Calu3 (cell line): Measurements from ENCODE around the gene PPP6R1. TPM values are rescaled to one million over a fixed set of nuclear protein-coding genes. Genes with fewer than 3 reads are reported as not detected.
A peak's percentile ranks its signal among the peaks of the same experiment; 100 is the strongest.

ENCODE experiments used
- BruUV-seq: library from RNA; stranded (reverse); fragments of 400-500 nt; replicated peaks from 2 replicates; lab custom pipeline; 2021; lab: Mats Ljungman, UMichigan
- CTCF ChIA-PET: fragments of 300-600 bp; sonication (Branson Sonifier 250); formaldehyde crosslinking; loops from one replicate; lab custom pipeline; 2022; ENCODE audit warnings: antibody characterized with exemption; lab: Charles Lee
- DNase-seq: peaks from one replicate; pipeline ENCODE4 v3.0.0; 2022
- H3K27ac Mint-ChIP-seq: one replicate; pipeline ENCODE4 v1.8.0; 2022; ENCODE audit warnings: mixed read lengths; ENCODE audit not compliant: unreplicated experiment
- H3K27me3 Mint-ChIP-seq: one replicate; pipeline ENCODE4 v1.8.0; 2022; ENCODE audit warnings: mixed read lengths; ENCODE audit not compliant: unreplicated experiment
- H3K36me3 Mint-ChIP-seq: one replicate; pipeline ENCODE4 v1.8.0; 2022; ENCODE audit warnings: mild to moderate bottlenecking, moderate library complexity, mixed read lengths; ENCODE audit not compliant: insufficient read depth, unreplicated experiment
- H3K4me1 Mint-ChIP-seq: one replicate; pipeline ENCODE4 v1.8.0; 2022; ENCODE audit warnings: mild to moderate bottlenecking, low read depth, mixed read lengths; ENCODE audit not compliant: unreplicated experiment
- H3K4me3 Mint-ChIP-seq: one replicate; pipeline ENCODE4 v1.8.0; 2022; ENCODE audit warnings: mild to moderate bottlenecking, low read depth, moderate library complexity, mixed read lengths; ENCODE audit not compliant: unreplicated experiment
- H3K9me3 Mint-ChIP-seq: one replicate; pipeline ENCODE4 v1.8.0; 2022; ENCODE audit warnings: low read depth, mixed read lengths; ENCODE audit not compliant: unreplicated experiment
- intact Hi-C: fragments of 100-400 bp; cut with micrococcal nuclease; formaldehyde crosslinking; loops from one replicate; pipeline ENCODE4 v1.10.0; 2022; ENCODE audit not compliant: unreplicated experiment
- total RNA-seq: library from RNA; stranded (reverse); gene quantifications from 2 replicates; pipeline ENCODE4 v1.2.3, GENCODE V29; 2022
- TF ChIP-seq, protein P1 (sequence below): fragments of 200-600 bp; IDR thresholded peaks from one replicate; pipeline ENCODE4 v1.8.0; 2022; ENCODE audit warnings: antibody characterized with exemption; ENCODE audit not compliant: unreplicated experiment

The PPP6R1 gene
- total RNA-seq, 1 experiment from 2014 or later, result 126 TPM

DNA sequence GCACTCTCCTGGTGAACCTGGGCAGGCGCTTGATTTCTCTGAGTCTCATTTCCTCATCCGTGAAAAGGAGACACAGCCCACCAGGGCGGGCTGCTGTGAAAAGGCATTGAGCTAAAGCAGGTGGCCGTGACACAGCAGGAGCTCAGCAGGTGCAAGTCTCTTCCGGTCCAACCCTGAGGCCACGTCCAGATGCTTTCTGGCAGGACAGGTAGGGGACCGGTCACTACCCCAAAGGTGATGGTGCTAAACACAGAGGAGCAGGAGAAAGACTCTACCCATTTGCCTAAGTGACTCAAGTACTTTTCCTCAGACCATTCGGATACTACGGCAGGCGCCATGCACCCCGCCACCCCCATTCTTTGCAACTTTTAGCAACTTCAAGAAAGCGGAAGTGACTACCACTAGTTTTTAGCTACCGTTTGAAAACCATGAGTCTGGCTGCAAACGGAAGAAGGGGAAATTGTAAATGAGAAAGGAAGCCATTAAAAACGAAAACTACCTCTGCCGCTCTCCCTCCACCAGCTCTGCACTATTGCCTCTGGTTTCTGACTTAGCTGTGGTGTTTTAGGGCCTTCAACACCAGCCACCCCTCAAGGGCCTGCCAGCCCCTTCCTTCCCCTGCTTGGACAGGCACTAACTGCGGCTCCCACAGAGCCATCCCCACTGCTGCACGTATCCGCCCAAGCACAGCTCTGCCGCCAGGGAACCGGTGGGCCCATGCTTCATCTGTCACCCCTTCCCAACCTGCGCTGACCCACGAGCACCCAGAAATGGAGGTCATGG lies 4.8 kb downstream of the PPP6R1 start:
- DNase-seq, result no peak
- peaks cover 39% of the 10 kb centered on the region for H3K36me3 Mint-ChIP-seq
- intact Hi-C loops, result loop anchor here (10.0 kb wide), 1 partner anchor 79 kb away; no protein-coding TSS in a partner anchor
- H3K27me3 Mint-ChIP-seq, result no peaks in the 10 kb centered on the region
- CTCF ChIA-PET, result interaction anchor here (0.6 kb wide), 1 partner anchor 162 kb away, joined by 6 read pairs; no protein-coding TSS in a partner anchor
- H3K4me3 Mint-ChIP-seq, result no peak overlapping the region
- TF ChIP-seq, protein P1, sequence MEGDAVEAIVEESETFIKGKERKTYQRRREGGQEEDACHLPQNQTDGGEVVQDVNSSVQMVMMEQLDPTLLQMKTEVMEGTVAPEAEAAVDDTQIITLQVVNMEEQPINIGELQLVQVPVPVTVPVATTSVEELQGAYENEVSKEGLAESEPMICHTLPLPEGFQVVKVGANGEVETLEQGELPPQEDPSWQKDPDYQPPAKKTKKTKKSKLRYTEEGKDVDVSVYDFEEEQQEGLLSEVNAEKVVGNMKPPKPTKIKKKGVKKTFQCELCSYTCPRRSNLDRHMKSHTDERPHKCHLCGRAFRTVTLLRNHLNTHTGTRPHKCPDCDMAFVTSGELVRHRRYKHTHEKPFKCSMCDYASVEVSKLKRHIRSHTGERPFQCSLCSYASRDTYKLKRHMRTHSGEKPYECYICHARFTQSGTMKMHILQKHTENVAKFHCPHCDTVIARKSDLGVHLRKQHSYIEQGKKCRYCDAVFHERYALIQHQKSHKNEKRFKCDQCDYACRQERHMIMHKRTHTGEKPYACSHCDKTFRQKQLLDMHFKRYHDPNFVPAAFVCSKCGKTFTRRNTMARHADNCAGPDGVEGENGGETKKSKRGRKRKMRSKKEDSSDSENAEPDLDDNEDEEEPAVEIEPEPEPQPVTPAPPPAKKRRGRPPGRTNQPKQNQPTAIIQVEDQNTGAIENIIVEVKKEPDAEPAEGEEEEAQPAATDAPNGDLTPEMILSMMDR, result no peak
- H3K9me3 Mint-ChIP-seq, result no peaks in the 10 kb centered on the region
- no peak overlapping the region for H3K27ac Mint-ChIP-seq
- no TSS peak for BruUV-seq
- peaks cover 53% of the 10 kb centered on the region for H3K4me1 Mint-ChIP-seq

DNA sequence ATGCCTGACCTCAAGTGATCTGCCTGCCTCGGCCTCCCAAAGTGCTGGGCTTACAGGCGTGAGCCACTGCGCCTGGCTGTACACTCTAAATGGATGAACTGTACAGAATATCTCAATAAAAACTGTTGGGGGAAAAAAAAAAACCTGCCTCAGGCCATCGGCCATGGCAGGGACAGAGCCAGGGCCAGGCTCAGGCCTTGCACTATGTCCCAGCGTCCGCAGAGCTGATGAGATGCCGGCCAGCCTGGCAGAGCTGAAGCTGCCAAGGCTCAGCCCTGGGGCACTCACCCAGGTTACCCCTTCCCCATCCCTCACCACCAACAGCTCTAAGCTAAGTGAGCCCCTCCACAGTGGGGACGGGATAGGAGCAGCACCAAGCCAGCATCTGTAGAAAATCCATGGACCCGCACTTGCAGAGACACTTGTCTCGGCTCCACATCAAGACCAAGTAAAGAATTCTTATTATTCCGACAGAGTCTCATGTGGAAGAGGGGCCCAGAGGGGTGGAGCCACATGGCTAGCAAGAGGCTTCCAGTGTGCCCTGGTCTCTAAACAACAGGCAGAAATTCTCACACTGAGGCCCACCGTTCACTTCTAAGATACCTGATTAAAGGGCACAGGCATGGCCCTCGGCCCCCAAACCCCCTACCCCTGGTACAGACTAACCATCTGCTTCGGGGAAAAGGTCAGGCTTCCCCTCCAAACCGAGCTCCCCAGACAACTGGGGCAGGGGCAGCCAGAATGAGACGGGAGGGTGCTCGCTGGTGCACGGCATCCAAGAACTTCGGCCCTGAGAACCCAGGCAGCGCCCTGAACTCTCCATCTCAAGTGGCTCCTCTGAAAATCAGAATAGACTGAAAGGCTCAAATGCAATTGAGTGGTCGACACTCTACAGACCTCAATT lies 5.8 kb downstream of the PPP6R1 start:
- H3K27ac Mint-ChIP-seq, result no peak overlapping the region
- TF ChIP-seq, protein P1, result no peak
- no peaks in the 10 kb centered on the region for H3K9me3 Mint-ChIP-seq
- H3K4me3 Mint-ChIP-seq, result no peak overlapping the region
- intact Hi-C loops, result loop anchor here (10.0 kb wide), 1 partner anchor 78 kb away; no protein-coding TSS in a partner anchor
- CTCF ChIA-PET, result interaction anchor here (0.6 kb wide), 1 partner anchor 86 kb away, joined by 3 read pairs; no protein-coding TSS in a partner anchor
- H3K36me3 Mint-ChIP-seq, result peaks cover 38% of the 10 kb centered on the region
- no peaks in the 10 kb centered on the region for H3K27me3 Mint-ChIP-seq
- BruUV-seq, result no TSS peak
- no peak for DNase-seq
- H3K4me1 Mint-ChIP-seq, result peaks cover 63% of the 10 kb centered on the region

DNA sequence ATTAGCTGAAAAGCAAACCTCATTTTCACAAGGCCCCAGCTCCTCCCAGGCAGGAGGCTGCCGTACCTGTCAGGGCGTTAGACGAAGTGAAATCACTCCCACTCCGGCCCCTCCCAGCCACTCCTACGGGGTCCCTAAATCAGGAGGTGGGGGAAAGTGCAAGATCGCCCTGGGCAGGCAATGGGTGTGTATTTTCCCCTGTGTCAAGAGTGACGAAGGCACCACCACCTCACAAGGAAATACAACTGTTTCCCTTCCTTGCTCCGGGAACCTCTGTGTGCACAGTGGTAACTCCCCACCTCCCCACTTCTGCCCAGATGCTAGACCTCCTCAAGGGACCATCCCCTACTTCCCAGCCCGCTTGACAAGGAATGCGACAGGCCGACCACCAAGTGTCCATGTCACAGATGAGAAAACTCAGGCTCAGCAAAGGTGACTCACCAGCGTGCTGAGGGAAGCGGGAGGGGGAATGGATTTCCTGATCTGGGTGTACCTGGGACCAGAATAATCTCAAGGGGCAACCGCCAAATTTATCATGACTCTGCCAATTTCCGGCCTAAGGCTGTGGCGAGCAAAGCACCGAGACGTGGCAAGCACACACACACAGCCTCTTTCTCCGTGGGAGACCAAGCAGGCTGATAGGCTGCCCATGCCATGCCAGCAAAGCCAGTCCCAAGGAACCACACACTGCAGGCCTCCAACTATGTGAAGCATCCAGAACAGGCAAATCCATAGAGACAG lies 7.3 kb downstream of the PPP6R1 start:
- intact Hi-C loops, result loop anchor here (10.0 kb wide), 1 partner anchor 77 kb away; no protein-coding TSS in a partner anchor
- Mint-ChIP-seq H3K9me3 (no peaks in the 10 kb centered on the region), H3K27ac (peak overlapping the region; percentile 61), H3K4me1 (peaks cover 59% of the 10 kb centered on the region), H3K27me3 (no peaks in the 10 kb centered on the region), H3K4me3 (no peak overlapping the region), H3K36me3 (peaks cover 35% of the 10 kb centered on the region)
- TF ChIP-seq, protein P1, result no peak
- peak; percentile 56 for DNase-seq
- CTCF ChIA-PET, result interaction anchor here (1.8 kb wide), 1 partner anchor 110 kb away, joined by 4 read pairs; no protein-coding TSS in a partner anchor
- BruUV-seq, result no TSS peak
